ENCODE measurements around the gene IL1RL1. TPM values are rescaled to one million over a fixed set of nuclear protein-coding genes. Genes with fewer than 3 reads are reported as not detected.

IL1RL1 gene
- under 1 TPM; 0.14 to 0.28 (median 0.23) TPM for polyA plus RNA-seq (ENCODE audit: insufficient read depth in 1 of 5, insufficient read length in 5 of 5, low replicate concordance in 1 of 5)
- long read RNA-seq, donor 1: 0 reads
- long read RNA-seq, donor 2: 0 reads
- long read RNA-seq, donor 3: 0 reads
- long read RNA-seq, donor 4: 0 reads
- long read RNA-seq, donor 5: 0 reads
- long read RNA-seq, donor 6: 0 reads
- long read RNA-seq, donor 7: 0 reads
- long read RNA-seq, donor 8: 0 reads

GRCh38 chr2:102310964-102311640 is at the start of gene IL1RL1:
Gene IL1RL1, plus strand, starts transcription at chr2:102311563. Its CDS starts 26,702 bp downstream, at chr2:102338265.
- DNase-seq: no peak

- no peak for DNase-seq
Observed at GRCh38 chr2:102262216-102263129, 48.9 kb upstream of the IL1RL1 start.

- DNase-seq: no peak
Observed at GRCh38 chr2:102264952-102265351, 46.4 kb upstream of the IL1RL1 start.

- DNase-seq: no peak
Observed at GRCh38 chr2:102266204-102266603, 45.2 kb upstream of the IL1RL1 start.

GRCh38 chr2:102267774-102268173 is 43.6 kb upstream of the IL1RL1 start:
- DNase-seq: no peak

- peak in 1 of 2 donors; percentile 23 for DNase-seq
Observed at GRCh38 chr2:102268510-102269199, 42.7 kb upstream of the IL1RL1 start.

GRCh38 chr2:102269200-102269524 is 42.2 kb upstream of the IL1RL1 start:
- no peak for DNase-seq

GRCh38 chr2:102271844-102272243 is 39.5 kb upstream of the IL1RL1 start:
- DNase-seq: no peak

GRCh38 chr2:102273619-102274211 is 37.6 kb upstream of the IL1RL1 start:
- no peak for DNase-seq

- no peak for DNase-seq
Observed at GRCh38 chr2:102276549-102277201, 34.7 kb upstream of the IL1RL1 start.

GRCh38 chr2:102277202-102277700 is 34.1 kb upstream of the IL1RL1 start:
- no peak for DNase-seq

- no peak for DNase-seq
Observed at GRCh38 chr2:102278720-102279390, 32.5 kb upstream of the IL1RL1 start.

GRCh38 chr2:102279391-102279735 is 32.0 kb upstream of the IL1RL1 start:
- no peak for DNase-seq

GRCh38 chr2:102282678-102283091 is 28.7 kb upstream of the IL1RL1 start:
- DNase-seq: no peak

- DNase-seq: no peak
Observed at GRCh38 chr2:102283996-102284395, 27.4 kb upstream of the IL1RL1 start.

GRCh38 chr2:102284611-102285010 is 26.8 kb upstream of the IL1RL1 start:
- DNase-seq: no peak

- no peak for DNase-seq
Observed at GRCh38 chr2:102285368-102285767, 26.0 kb upstream of the IL1RL1 start.

GRCh38 chr2:102286041-102286440 is 25.3 kb upstream of the IL1RL1 start:
- no peak for DNase-seq

GRCh38 chr2:102289129-102289528 is 22.2 kb upstream of the IL1RL1 start:
- no peak for DNase-seq

- DNase-seq: no peak
Observed at GRCh38 chr2:102290594-102290993, 20.8 kb upstream of the IL1RL1 start.
